Measurements from ENCODE around the gene SERPINF2. TPM values are rescaled to one million over a fixed set of nuclear protein-coding genes. Genes with fewer than 3 reads are reported as not detected.

The SERPINF2 gene
- total RNA-seq, 1 experiment from 2014 or later: 0.68 TPM

DNA sequence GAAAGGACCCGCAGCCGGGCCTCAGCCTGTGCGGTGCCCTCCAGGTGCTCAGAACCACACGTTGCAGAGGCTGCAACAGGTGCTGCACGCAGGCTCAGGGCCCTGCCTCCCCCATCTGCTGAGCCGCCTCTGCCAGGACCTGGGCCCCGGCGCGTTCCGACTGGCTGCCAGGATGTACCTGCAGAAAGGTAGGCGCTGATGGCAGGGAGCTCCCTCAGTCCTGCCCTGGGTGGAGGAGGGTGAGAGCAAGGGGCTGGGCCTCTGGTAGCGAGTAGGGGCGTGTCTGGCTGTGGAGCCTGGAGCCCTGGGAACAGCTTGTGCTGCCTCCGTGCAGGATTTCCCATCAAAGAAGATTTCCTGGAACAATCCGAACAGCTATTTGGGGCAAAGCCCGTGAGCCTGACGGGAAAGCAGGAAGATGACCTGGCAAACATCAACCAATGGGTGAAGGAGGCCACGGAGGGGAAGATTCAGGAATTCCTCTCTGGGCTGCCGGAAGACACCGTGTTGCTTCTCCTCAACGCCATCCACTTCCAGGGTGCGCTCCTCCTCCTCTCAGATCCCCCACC is 4.4 kb downstream of the SERPINF2 start:
- Histone ChIP-seq H3K23me2 (ENCODE audit: insufficient read length, low read depth, low read length, poor library complexity, severe bottlenecking) (no peaks in the 10 kb centered on the region), H3K4me2 (ENCODE audit: insufficient read depth, insufficient read length, low read length) (no peak overlapping the region), H2BK120ac (ENCODE audit: low read depth, low read length, poor library complexity, severe bottlenecking) (no peak overlapping the region), H3K9me3 (ENCODE audit: control insufficient read depth, low read depth, low read length) (no peaks in the 10 kb centered on the region), H2BK20ac (ENCODE audit: low read depth, low read length, poor library complexity, severe bottlenecking) (no peak overlapping the region), H3K56ac (ENCODE audit: insufficient read length, low read depth, low read length) (no peak overlapping the region), H2AK5ac (ENCODE audit: insufficient read length, low read length) (no peak overlapping the region), H3K79me1 (ENCODE audit: insufficient read depth, low read depth, low read length, poor library complexity, severe bottlenecking) (no peaks in the 10 kb centered on the region), H3K14ac (ENCODE audit: insufficient read depth, low read length) (no peak overlapping the region; the same call in 1 of the 2 replicates), H3K9ac (ENCODE audit: extremely low read depth, insufficient read length, low read length) (no peak overlapping the region), H2BK5ac (ENCODE audit: insufficient read length, low read length) (no peak overlapping the region), H4K5ac (ENCODE audit: insufficient read length, low read depth, low read length) (no peak overlapping the region), H3T11ph (ENCODE audit: low read length) (no peak overlapping the region), H4K91ac (ENCODE audit: insufficient read length, low read depth, low read length) (no peak overlapping the region), H3K27ac (ENCODE audit: insufficient read length, low read depth, low read length) (no peak overlapping the region), H3K27me3 (ENCODE audit: insufficient read depth, low read length) (no peaks in the 10 kb centered on the region), H4K8ac (replicated peaks; ENCODE audit: insufficient read length, low read depth, low read length) (no peak overlapping the region), H4K20me1 (ENCODE audit: control insufficient read depth, insufficient read depth, insufficient read length) (no peaks in the 10 kb centered on the region), H3K23ac (ENCODE audit: insufficient read length, low read depth, low read length) (no peak overlapping the region), H2BK15ac (ENCODE audit: low read depth, low read length) (no peak overlapping the region), H3K79me2 (ENCODE audit: insufficient read depth, low read length) (no peaks in the 10 kb centered on the region), H3K4ac (ENCODE audit: low read depth, low read length) (no peak overlapping the region), H3K18ac (ENCODE audit: insufficient read length, low read depth, low read length) (no peak overlapping the region), H3K4me1 (ENCODE audit: insufficient read depth, low read length) (no peaks in the 10 kb centered on the region), H2AFZ (ENCODE audit: low read length) (no peak overlapping the region), H2BK12ac (ENCODE audit: insufficient read length, low read depth, low read length) (no peak overlapping the region)
- no CpG with 5 or more reads among the region's 22 CpGs for WGBS (ENCODE audit: extremely low coverage, insufficient read length, low lambda C conversion rate)
- peaks cover 0 to 1% of the 10 kb centered on the region in 2 experiments; a peak in 1 of 5 replicates for H3K9me3 Mint-ChIP-seq
- H3K4me1 Mint-ChIP-seq: peaks cover 4 to 6% of the 10 kb centered on the region in 2 experiments; a peak in 3 of 4 replicates
- H3K27me3 Mint-ChIP-seq (ENCODE audit: low read depth): peaks cover 1% of the 10 kb centered on the region
- DNase-seq: peak; percentile 84
- TF ChIP-seq, protein P1, sequence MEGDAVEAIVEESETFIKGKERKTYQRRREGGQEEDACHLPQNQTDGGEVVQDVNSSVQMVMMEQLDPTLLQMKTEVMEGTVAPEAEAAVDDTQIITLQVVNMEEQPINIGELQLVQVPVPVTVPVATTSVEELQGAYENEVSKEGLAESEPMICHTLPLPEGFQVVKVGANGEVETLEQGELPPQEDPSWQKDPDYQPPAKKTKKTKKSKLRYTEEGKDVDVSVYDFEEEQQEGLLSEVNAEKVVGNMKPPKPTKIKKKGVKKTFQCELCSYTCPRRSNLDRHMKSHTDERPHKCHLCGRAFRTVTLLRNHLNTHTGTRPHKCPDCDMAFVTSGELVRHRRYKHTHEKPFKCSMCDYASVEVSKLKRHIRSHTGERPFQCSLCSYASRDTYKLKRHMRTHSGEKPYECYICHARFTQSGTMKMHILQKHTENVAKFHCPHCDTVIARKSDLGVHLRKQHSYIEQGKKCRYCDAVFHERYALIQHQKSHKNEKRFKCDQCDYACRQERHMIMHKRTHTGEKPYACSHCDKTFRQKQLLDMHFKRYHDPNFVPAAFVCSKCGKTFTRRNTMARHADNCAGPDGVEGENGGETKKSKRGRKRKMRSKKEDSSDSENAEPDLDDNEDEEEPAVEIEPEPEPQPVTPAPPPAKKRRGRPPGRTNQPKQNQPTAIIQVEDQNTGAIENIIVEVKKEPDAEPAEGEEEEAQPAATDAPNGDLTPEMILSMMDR (conservative IDR thresholded peaks at IDR 0.05): no peak
- no peak overlapping the region for H3K27ac Mint-ChIP-seq
- H3K36me3 Mint-ChIP-seq (ENCODE audit: insufficient read depth in 1 of 3, low read depth in 3 of 3): no peaks in the 10 kb centered on the region
- H3K4me3 Mint-ChIP-seq: no peak overlapping the region
